Measurements from ENCODE around the gene RAG2. TPM values are rescaled to one million over a fixed set of nuclear protein-coding genes. Genes with fewer than 3 reads are reported as not detected.

RAG2 gene
- total RNA-seq, 1 experiment from 2014 or later = not detected

DNA sequence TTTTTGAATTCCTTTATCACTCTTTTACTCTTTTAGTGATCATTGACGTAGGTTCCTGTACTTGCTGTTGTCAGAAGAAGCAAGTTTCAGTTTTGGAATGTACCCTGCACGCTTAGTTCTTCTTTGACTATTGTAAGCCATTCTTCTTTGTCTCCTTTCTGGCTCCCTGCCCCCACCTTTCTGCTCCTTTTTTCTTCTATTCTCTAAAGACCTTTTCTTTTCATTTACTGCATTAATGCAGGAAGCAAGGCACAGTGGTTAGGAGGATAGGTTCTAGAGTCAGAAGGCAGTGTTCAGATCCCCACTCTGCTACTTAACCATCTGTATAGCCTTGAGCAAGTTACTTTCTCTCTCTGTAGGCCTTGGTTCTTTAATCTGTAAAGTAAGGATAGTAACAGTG is 33.7 kb upstream of the RAG2 start (continued):
- no peak for TF ChIP-seq CEBPB (IDR thresholded peaks at IDR 0.05; ENCODE audit: low read depth)
- no peak for TF ChIP-seq JUND (IDR thresholded peaks at IDR 0.05)
- no peak for TF ChIP-seq ZNF274 (IDR thresholded peaks at IDR 0.05; ENCODE audit: low read depth, low read length)
- no peak for TF ChIP-seq ZFX (IDR thresholded peaks at IDR 0.05)
- no peak for TF ChIP-seq SIN3A (IDR thresholded peaks at IDR 0.05; ENCODE audit: low read depth)
- TF ChIP-seq RAD21 (IDR thresholded peaks at IDR 0.05; ENCODE audit: low read depth) = no peak

DNA sequence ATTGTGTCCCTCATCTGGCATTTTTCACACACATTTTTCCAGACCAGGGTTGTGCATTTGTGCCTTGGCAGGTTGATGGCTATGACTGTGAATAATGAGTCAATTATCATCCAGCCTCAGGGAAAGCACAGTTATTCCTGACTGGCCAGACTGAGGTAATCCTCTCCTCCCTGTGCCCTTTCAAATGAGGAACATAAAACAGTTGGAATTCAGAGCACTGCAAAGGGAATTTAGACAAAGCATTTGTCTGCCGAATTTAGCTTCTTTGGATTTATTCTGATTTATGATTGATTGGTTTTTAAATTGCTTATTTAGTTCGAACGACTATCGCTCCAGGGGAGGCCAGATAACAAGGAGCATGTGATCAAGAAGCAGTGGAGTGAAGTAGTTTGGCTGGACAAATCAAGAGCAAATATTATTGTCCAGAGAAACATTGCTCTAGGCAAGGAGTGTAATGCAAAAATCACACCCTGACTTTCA is 30.8 kb upstream of the RAG2 start:
- Histone ChIP-seq H3K9me3 (ENCODE audit: control insufficient read depth in 1 of 2, insufficient read depth in 1 of 2, low read depth in 1 of 2, low read length in 2 of 2) (no peaks in the 10 kb centered on the region), H3K4me3 (replicated peaks in 1 of 2; ENCODE audit: low read depth in 1 of 2, low read length in 2 of 2) (no peak overlapping the region), H3K79me2 (ENCODE audit: insufficient read depth, low read length) (no peaks in the 10 kb centered on the region), H3K4me2 (ENCODE audit: low read length) (no peak overlapping the region), H3K9me2 (ENCODE audit: insufficient read depth) (no peaks in the 10 kb centered on the region), H3K36me3 (ENCODE audit: control insufficient read depth in 1 of 2, insufficient read depth in 2 of 2, low read length in 2 of 2) (no peaks in the 10 kb centered on the region), H3K4me1 (ENCODE audit: control insufficient read depth in 1 of 2, insufficient read depth in 2 of 2, low read length in 2 of 2) (no peaks in the 10 kb centered on the region), H4K20me1 (ENCODE audit: insufficient read depth) (no peaks in the 10 kb centered on the region), H3K9ac (ENCODE audit: low read length) (no peak overlapping the region), H3K27me3 (ENCODE audit: insufficient read depth, low read length) (no peaks in the 10 kb centered on the region), H3K27ac (ENCODE audit: low read depth, low read length) (no peak overlapping the region), H2AFZ (ENCODE audit: low read depth, low read length, poor library complexity, severe bottlenecking) (no peak overlapping the region)
- intact Hi-C loops (cut with micrococcal nuclease) = loop anchor here (10.0 kb wide), 1 partner anchor 334 kb away; the partner anchor contains the start of gene PRR5L
- TF ChIP-seq SRF (IDR thresholded peaks at IDR 0.05; ENCODE audit: low read depth) (no peak), POLR2AphosphoS5 (IDR thresholded peaks at IDR 0.05; ENCODE audit: low read depth, low read length) (no peak), RAD21 (IDR thresholded peaks at IDR 0.05; ENCODE audit: low read depth) (no peak), POLR2A (IDR thresholded peaks at IDR 0.05; ENCODE audit: borderline replicate concordance, extremely low read depth, insufficient read depth, insufficient read length) (no peak), SIN3A (IDR thresholded peaks at IDR 0.05; ENCODE audit: low read depth) (no peak), SP1 (IDR thresholded peaks at IDR 0.05; ENCODE audit: low read depth) (no peak), ZNF274 (IDR thresholded peaks at IDR 0.05; ENCODE audit: low read depth, low read length) (no peak), CEBPB (IDR thresholded peaks at IDR 0.05; ENCODE audit: low read depth) (no peak)
- RAD21 ChIA-PET (ENCODE audit: low non-redundant PET in 1 of 2, low total read pairs in 2 of 2, uncharacterized antibody in 2 of 2, unreplicated experiment in 2 of 2) = no interaction called here
- DNase-seq (ENCODE audit: low read depth, low spot score) (no peak), ATAC-seq (no peak)
- POLR2A ChIA-PET = no interaction called here
- CTCF ChIA-PET = no interaction called here
- BruUV-seq (replicated peaks) = no TSS peak

DNA sequence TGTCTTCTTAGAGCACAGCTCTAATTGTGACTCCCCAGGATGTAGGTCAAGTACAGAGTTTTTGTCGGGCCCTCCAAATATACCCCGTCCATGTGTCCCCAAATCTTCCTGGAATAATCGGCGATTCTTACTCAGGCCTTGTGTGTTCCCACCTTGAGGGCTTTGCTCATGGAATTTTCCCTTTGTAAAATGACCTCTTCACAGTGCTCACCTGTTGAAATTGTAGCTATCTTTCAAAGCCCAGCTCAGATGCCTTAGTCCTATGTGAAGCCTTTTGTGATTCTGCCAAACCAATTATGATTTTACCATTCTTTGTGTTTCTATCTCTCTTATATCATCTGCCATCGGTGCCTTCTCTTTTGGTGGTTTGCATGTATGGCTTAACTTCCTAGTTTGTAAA is 30.1 kb upstream of the RAG2 start:
- no peak for TF ChIP-seq YY1 (IDR thresholded peaks at IDR 0.05; ENCODE audit: extremely low read depth, insufficient replicate concordance, low read depth, low read length)
- TF ChIP-seq, protein P1, sequence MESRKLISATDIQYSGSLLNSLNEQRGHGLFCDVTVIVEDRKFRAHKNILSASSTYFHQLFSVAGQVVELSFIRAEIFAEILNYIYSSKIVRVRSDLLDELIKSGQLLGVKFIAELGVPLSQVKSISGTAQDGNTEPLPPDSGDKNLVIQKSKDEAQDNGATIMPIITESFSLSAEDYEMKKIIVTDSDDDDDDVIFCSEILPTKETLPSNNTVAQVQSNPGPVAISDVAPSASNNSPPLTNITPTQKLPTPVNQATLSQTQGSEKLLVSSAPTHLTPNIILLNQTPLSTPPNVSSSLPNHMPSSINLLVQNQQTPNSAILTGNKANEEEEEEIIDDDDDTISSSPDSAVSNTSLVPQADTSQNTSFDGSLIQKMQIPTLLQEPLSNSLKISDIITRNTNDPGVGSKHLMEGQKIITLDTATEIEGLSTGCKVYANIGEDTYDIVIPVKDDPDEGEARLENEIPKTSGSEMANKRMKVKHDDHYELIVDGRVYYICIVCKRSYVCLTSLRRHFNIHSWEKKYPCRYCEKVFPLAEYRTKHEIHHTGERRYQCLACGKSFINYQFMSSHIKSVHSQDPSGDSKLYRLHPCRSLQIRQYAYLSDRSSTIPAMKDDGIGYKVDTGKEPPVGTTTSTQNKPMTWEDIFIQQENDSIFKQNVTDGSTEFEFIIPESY (IDR thresholded peaks at IDR 0.05; ENCODE audit: extremely low read depth, insufficient replicate concordance, low read length) = no peak
- no peak for TF ChIP-seq EZH2phosphoT487 (IDR thresholded peaks at IDR 0.05; ENCODE audit: borderline replicate concordance)
- TF ChIP-seq POLR2A (IDR thresholded peaks at IDR 0.05; ENCODE audit: borderline replicate concordance, extremely low read depth, insufficient read depth, insufficient read length) = no peak
- no peak for TF ChIP-seq TCF7L2 (IDR thresholded peaks at IDR 0.05; ENCODE audit: borderline replicate concordance, extremely low read depth, insufficient read depth, insufficient read length)
- TF ChIP-seq CBX3 (IDR thresholded peaks at IDR 0.05; ENCODE audit: low read depth) = no peak
- TF ChIP-seq, protein P2, sequence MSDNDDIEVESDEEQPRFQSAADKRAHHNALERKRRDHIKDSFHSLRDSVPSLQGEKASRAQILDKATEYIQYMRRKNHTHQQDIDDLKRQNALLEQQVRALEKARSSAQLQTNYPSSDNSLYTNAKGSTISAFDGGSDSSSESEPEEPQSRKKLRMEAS (IDR thresholded peaks at IDR 0.05) = no peak
- no peak for TF ChIP-seq SP1 (IDR thresholded peaks at IDR 0.05; ENCODE audit: low read depth)
- TF ChIP-seq FOSL1 (IDR thresholded peaks at IDR 0.05; ENCODE audit: low read depth) = no peak
- Histone ChIP-seq H3K27me3 (ENCODE audit: insufficient read depth, low read length) (no peaks in the 10 kb centered on the region), H3K9me2 (ENCODE audit: insufficient read depth) (no peaks in the 10 kb centered on the region), H3K36me3 (ENCODE audit: control insufficient read depth in 1 of 2, insufficient read depth in 2 of 2, low read length in 2 of 2) (no peaks in the 10 kb centered on the region), H3K4me2 (ENCODE audit: low read length) (no peak overlapping the region), H3K9me3 (ENCODE audit: control insufficient read depth in 1 of 2, insufficient read depth in 1 of 2, low read depth in 1 of 2, low read length in 2 of 2) (no peaks in the 10 kb centered on the region), H2AFZ (ENCODE audit: low read depth, low read length, poor library complexity, severe bottlenecking) (no peak overlapping the region), H3K4me3 (replicated peaks in 1 of 2; ENCODE audit: low read depth in 1 of 2, low read length in 2 of 2) (no peak overlapping the region), H3K9ac (ENCODE audit: low read length) (no peak overlapping the region), H4K20me1 (ENCODE audit: insufficient read depth) (no peaks in the 10 kb centered on the region), H3K79me2 (ENCODE audit: insufficient read depth, low read length) (no peaks in the 10 kb centered on the region), H3K4me1 (ENCODE audit: control insufficient read depth in 1 of 2, insufficient read depth in 2 of 2, low read length in 2 of 2) (no peaks in the 10 kb centered on the region), H3K27ac (ENCODE audit: low read depth, low read length) (no peak overlapping the region)
- no TSS peak for BruUV-seq (replicated peaks)
- intact Hi-C loops (cut with micrococcal nuclease) = loop anchor here (10.0 kb wide), 1 partner anchor 333 kb away; the partner anchor contains the start of gene PRR5L
- ATAC-seq (no peak), DNase-seq (ENCODE audit: low read depth, low spot score) (no peak)
- ChIA-PET POLR2A (no interaction called here), CTCF (interaction anchor here (1.1 kb wide), 1 partner anchor 119 kb away, joined by 3 read pairs; no protein-coding TSS in a partner anchor), RAD21 (ENCODE audit: low non-redundant PET in 1 of 2, low total read pairs in 2 of 2, uncharacterized antibody in 2 of 2, unreplicated experiment in 2 of 2) (no interaction called here)
